ENCODE data around the gene AASDH.

Gene AASDH

GRCh38 chr4:56315041-56315440 lies 72.2 kb downstream of the AASDH start:
- no peak for DNase-seq

DNA sequence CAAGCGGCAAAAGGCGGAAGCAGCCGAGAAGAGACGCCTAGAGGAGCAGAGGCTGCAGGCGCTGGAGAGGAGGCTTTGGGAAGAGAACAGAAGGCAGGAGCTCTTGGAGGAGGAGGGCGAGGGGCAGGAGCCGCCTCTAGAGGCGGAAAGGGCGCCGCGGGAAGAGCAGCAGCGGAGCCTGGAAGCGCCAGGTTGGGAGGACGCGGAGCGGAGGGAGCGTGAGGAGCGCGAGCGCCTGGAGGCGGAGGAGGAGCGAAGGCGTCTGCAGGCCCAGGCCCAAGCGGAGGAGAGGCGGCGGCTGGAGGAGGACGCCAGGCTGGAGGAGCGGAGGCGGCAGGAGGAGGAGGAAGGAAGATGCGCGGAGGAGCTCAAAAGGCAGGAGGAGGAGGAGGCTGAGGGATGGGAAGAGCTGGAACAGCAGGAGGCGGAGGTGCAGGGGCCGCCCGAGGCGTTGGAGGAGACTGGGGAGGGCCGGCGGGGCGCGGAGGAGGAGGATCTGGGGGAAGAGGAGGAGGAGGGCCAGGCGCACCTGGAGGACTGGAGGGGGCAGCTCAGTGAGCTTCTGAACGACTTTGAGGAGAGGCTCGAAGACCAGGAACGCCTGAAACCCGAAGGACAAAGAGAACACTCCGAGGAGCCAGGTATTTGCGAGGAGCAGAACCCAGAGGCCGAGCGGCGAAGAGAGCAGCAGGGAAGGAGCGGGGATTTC lies 72.9 kb downstream of the AASDH start:
- DNase-seq = no peak

DNA sequence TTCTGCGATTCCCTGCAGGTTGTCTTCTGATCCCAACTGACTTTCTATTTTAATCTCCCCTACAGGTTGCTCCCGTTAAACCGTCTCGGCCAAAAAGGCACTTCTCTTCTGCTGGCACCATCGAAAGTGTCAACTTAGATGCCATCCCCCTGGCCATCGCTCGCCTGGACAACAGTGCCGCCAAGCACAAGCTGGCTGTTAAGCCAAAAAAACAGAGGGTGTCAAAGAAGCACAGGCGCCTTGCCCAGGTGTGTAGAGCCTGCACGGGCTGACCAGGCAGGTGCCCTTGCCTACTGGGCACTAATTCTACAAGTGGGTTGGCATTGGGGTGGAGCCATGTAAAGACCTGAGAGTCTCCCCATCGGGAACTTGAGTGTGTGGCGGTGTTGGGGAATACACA lies 74.2 kb downstream of the AASDH start:
- no peak for DNase-seq

- DNase-seq = no peak
Observed at GRCh38 chr4:56311299-56311975, 75.9 kb downstream of the AASDH start.

DNA sequence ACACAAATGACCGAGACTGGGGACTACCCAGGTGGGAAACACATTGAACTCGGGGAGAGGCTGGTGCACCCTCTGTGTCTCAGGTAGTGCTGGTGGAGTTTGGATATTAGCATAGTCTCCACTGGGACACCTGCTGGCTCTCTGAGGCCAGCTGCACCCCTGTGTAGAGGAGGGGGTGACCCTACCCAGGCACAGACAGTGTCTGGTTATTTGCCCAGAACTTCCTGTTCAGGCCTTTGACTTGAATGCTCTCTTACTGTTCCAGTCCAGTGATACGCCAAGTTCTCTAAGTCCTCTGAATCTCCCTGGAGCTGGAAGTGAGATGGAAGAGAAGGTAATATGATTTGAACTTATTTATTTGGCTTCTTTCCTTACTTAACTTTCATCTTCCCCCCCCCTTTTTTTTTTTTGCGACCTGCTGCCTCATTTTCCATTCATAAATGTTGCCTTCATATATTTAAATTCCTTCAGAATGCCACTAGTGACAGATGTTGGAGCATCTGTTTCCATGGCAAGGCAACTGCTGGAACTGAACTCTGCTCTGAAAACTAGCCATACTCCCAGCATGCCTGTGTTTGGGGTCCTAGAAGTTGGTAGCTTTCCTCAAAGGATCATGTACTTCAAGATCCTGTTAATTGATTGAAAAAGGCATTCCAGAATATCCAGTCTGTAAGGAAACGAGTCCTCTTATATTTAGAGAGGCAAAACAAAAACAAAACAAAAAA lies 76.7 kb downstream of the AASDH start:
- DNase-seq = no peak

DNA sequence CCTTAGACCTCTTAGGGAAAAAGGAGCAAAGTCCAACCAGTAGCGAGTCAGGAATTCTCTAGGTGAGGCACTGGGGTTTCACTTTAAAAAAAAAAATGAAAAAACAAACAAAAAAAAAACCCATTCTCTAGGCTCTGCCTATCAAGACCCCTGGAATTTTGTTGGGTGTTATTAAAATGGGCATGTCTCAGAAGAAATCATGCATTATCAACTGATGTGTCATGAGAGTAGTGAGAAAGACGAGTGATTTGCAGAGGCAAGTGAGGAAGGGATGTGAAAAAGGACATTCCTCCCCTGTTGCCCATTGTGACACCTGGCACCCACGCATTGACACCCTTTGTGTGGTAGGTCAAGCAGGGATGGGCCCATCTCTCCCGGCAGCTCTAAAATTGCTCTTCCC lies 78.9 kb downstream of the AASDH start:
- no peak for DNase-seq

DNA sequence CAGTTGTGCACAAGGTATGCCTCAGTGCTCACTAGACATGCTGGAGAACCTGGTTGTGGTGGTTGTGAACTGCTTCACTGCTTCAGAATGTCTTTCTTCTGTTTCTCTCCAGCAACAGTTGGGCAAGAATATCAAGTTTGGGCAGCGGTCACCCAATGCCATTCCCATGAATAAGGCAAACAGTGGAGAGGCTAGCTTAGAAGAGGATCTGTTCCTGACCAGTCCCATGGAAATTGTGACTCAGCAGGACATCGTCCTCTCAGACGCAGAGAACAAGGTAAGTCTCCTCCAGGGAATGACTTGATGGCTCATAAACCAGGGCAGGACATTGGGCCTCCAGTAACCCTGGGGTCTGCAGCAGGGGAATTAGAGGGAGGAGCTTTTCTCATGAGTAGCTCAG lies 79.9 kb downstream of the AASDH start:
- no peak for DNase-seq

GRCh38 chr4:56305390-56305789 lies 81.9 kb downstream of the AASDH start:
- DNase-seq = no peak

GRCh38 chr4:56303921-56304320 lies 83.4 kb downstream of the AASDH start:
- no peak for DNase-seq

- DNase-seq = no peak
Observed at GRCh38 chr4:56302760-56303159, 84.5 kb downstream of the AASDH start.

- no peak for DNase-seq
Observed at GRCh38 chr4:56301997-56302496, 85.2 kb downstream of the AASDH start.

DNA sequence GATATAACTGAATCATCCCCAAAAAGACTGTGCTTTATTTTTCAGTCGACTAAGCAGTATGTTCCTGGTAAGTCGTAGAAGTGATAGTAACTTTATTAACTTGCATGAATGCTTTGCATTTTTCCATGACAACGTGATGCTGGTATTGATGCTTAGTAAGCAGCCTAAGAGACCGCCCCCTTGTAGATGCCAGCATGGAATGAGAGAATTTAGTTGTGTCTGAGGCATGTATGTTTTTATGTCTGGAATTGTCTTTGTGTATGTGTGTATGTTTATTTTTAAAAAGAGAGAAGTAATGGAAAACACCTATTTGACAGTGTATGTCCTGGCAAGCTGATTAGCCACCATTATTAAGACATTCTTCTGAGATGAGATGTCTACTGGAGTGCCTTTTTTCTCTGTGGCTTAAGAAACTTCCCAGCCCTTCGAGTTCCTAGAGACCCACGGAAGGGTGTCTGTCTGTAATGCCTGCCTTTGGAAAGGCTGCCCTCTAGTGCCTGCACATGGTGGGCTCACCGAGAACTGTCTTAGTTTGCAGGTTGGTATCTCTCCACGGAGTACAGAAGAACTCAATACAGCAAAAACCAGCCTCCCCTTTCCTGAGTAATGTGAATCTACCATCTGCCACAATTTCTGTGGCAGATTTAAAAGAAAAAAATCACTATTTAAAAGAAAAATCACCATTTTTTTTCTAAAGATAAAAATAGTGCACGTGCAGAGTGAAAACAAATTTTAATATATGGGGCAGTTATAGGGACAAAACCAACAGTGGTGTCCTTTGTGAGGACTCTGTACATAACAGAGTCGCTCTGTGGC lies 85.9 kb downstream of the AASDH start:
- peak; percentile 85 for DNase-seq

DNA sequence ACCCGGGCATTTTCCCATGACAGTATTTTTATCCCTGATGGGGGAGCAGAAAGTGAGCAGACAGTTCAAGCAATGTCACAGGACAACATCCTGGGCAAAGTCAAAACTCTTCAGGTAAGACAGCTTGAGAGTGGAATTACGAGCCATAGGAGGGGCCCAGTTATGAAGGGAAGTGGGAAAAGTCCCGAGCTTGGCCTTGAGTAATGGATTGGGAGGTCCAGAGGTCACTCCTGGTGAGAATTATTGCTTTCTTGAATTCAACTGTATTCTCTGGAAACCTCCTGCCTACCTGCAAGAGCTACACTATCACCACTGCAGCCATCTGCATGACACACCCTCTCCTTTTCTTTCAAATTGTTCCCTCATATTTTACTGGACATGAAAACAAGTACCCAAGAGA lies 89.1 kb downstream of the AASDH start:
- no peak for DNase-seq

DNA sequence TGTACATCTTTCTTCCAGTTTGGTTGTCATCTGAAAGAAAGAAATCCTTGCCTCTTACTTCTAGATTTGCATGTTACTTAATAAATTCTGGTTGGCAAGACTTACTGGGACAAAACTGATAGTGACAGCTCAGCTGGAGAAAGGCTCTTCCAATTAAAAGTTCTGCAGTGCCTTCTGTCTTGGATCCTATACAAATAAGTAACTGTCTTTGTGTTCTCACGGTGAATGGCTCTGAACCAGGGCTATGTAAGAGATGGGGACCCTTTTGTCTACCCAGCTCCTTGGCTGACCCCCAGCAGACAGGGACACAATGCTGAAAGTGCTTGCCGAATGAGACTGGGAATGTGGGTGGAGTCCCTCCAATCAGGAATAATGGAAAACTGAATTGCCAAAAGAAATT lies 89.5 kb downstream of the AASDH start:
- DNase-seq = no peak

- DNase-seq = no peak
Observed at GRCh38 chr4:56296526-56296925, 90.8 kb downstream of the AASDH start.

DNA sequence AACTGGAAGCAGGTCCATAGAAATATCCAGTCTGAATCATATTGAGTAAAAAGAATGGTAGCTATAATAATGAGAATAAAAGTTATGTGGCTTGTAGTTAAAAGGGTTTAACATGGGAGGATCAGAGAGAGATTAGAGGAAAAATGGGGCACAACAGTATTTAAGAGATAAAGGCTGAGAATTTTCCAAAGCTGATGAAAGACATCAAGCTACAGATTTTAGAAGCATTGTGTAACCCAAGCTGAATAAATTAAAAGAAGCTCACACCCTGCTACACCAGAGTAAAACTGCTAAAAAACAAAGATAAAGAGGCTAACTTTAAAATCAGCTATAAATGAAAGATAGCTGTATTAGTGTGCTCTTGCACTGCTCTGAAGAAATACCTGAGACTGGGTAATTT lies 94.2 kb downstream of the AASDH start:
- DNase-seq = no peak

DNA sequence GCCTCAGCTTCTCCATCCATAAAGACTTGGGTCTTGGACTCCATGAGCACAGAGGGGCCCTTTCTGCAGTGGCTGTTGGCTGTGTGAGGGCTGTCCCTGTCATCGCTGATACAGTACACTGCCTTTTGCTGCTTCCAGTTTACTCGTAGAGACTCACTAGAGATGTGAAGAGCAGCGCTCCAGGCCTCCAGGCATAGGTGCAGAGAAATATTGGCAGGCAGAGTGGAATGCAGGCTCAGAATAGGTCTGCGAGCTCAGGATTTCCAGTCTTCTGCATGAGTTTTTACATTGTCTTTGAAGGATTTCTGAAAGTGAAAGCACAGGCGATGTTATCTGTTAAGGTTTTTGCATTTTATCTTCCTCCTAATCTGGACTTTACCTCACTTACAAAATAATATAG lies 97.4 kb downstream of the AASDH start:
- peak; percentile 73 for DNase-seq

DNA sequence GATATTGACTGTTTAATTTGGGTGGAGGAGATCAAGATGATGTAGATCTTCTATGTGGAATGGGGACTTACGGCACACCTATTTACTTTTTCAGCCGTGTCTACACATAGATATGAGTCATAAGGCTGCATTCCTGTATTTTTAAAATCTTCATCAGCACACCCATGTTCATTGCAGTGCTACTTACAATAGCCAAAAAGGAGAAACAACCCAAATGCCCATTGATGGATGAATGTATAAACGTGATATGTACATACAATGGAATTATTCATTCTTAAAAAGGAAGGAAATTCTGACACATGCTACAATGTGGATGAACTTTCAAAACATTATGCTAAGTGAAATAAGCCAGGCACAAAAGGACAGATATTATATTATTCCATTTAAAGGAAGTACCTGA lies 98.6 kb downstream of the AASDH start:
- no peak for DNase-seq

Measured in right hindlimb (tissue), 1 donor.